SKM-1 treated with dmso at 0.1 percent for 144 hours (cell line): ENCODE results near the gene TNFAIP8L1.

ENCODE experiments used
- DNase-seq: peaks from one replicate; lab custom pipeline; 2025; ENCODE audit not compliant: unreplicated experiment; lab: John Stamatoyannopoulos, UW

The TNFAIP8L1 gene

DNA sequence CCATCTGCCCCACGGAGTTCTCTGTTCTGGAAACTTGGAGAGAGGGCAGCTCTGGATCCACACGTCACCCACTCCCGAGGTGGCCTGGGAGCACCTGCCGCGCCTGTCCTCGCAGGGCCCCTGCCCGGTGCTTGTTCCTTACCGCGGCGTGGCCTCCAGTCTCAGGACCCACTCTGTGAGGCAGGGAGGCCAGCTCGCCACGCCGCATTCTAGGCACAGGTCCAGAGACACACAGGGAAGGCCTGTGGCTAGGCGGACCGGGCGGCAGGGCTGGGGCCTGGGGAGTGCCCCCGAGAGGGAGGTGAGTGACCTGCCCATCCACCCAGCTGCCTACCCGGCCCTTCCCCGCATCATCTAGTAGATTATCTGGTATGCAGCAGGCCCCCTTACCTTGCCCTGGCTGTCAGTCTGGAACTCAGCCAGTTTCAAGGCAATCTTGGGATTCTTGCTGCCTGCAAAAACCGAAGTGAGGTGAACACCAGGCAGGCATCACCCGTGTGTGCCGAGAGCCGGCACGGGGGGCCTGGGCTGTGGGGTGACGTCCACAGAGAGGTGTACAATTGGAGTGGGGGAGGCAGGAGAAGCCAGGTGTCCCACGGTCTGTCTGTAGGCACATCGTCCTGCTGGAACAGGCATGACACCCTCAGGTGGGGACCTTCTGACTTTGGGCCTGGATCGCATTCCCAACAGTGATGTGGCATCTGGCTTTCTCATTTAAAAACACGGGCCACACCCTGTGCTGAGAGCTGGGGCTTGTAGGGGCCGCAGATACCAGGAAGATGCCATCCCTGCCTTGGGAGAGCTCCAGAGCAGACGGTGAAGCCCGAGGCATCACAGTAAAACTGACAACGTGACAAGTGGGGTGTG is 60.7 kb downstream of the TNFAIP8L1 start:
- DNase-seq, result no peak

- DNase-seq, result no peak
Measured at GRCh38 chr19:4700693-4700970, 61.3 kb downstream of the TNFAIP8L1 start.

DNA sequence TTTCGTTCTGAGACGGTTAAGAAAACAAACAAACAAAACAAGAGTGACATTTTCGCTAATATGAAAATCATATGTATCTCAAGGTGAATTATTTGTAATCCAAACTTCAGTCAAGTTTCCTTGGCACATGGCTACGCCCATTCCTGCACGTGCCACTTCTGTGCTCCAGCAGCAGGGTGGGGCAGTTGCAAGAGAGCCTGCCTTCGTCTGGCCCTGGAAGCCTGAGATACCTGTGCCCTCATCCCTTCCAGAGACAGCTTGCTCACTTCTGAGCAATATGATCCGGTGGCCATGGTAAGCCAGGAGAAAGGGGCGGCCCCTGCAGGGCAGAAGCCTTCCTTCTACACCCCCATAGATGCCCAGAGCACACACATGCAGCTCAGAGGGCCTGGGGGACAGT is 62.2 kb downstream of the TNFAIP8L1 start:
- DNase-seq, result no peak

GRCh38 chr19:4702764-4703163 is 63.4 kb downstream of the TNFAIP8L1 start:
- DNase-seq, result no peak

DNA sequence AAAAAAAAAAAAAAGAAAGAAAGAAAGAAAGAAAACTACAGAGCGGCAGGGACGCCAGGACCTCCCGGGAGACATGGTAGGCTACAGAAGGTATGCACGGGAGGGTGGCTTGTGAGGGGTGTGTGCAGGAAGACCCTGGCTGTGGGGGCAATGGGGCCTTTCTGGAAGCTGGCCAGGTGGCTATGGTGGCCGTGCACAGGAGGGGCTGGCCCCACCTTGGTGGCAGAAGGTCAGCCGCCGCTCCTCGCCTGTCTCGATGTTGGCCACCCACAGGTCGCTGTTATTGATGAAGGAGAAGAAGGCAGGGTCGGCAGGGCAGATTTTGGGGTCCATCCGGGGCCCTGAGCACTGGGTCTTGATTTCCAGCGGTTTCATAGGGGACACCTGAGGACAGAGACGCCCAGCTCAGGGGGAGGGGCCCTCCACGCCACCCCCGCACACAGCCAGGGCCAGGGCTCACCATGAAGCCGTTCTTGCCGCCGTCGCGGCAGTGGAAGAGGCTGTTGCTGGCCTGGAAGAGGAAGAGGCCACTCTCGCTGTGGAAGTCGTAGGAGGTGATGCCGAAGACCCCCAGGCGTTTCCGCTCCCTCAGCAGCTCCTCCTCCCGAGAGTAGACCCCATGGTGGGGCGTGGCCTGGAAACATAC is 64.5 kb downstream of the TNFAIP8L1 start:
- no peak for DNase-seq

- DNase-seq, result no peak
Measured at GRCh38 chr19:4704317-4704673, 65.0 kb downstream of the TNFAIP8L1 start.
